Measurements from ENCODE around the gene SF3A2. TPM values are rescaled to one million over a fixed set of nuclear protein-coding genes. Genes with fewer than 3 reads are reported as not detected.

SF3A2 gene
- total RNA-seq, 1 donor from 2014 or later: 30.0 TPM

DNA sequence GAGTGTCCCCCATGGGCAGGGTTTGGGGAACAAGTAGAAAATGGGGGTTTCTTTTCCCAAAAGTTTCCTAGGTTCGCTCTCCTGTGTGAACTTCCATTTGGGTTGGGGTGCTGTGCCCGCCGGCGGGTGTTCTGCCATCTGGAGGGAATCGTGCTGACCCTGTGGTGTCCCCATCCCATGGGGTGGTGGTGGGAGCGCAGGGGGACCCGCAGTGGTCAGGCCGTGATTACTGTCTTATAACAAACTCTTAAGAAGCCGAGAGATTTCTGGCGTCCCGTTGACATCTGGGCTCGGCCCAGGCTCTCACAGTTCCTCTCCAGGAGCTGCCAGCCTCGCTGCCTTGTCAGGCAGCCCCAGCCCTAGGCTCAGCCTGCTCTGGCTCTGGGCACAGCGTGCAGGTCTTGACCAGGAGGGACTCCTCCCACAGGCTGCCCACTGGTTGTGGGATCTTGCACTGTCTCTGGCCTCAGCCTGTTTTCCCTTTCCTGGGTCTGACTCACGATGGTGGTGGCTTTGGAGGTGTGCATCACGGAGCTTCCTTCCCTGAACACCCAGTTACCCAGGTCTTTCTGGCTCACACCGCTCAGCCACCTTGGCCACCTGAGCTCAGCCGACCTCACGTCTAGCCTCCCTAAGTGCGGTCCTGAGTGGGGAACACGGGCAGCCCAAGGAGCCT lies 35.0 kb upstream of the SF3A2 start:
- DNase-seq (no peak), ATAC-seq (ENCODE audit: poor library complexity) (no peak)
- intact Hi-C loops (cut with DNase I): no loop called here

DNA sequence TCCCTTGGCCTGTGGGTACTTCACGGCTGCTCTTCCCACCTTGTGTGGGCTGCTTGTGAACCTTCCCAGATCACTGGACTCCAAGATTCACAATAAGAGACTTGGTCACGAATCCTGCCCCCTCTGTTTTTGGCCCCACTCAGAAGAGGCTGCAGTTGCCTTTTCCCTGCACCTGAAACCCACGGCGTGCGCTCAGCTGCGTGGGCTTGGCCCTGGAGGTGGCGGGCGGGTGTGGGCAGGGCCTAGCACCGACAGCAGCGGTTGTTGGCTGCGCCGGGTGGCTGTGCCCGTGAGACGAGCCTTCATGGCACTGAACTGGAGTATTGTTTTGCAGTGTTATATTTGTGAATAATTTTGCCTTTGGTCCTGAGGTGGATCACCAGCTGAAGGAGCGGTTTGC lies 34.3 kb upstream of the SF3A2 start:
- DNase-seq (no peak), ATAC-seq (ENCODE audit: poor library complexity) (no peak)
- intact Hi-C loops (cut with DNase I): no loop called here

GRCh38 chr19:2207008-2207407 lies 29.6 kb upstream of the SF3A2 start:
- no peak for ATAC-seq (ENCODE audit: poor library complexity)
- intact Hi-C loops (cut with DNase I): no loop called here

GRCh38 chr19:2207991-2208860 lies 28.4 kb upstream of the SF3A2 start:
- ATAC-seq (ENCODE audit: poor library complexity): peak; percentile 55
- DNase-seq: peak; percentile 84
- intact Hi-C loops (cut with DNase I): no loop called here

More at GRCh38 chr19:2207008-2207407, 29.6 kb upstream of the SF3A2 start:
- DNase-seq: no peak

DNA sequence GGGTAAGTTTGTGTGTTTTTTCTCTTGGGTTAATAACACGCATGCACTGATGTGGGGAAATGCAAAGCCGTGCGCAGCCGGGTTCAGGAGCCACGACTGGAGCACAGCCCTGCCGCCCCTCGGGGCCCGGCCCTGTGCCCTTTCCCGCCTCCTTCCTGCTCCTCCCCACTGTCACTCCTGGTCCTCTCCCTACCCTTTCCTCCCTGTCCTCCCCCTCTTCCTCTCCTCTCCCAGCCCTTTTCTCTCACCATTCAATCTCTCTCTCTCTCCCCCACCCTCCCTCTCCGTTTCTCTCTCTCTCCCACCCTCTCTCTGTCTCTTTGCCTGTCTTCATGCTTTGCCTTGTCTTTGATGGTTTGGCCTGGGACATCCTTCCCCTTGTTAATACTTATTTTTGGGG lies 27.6 kb upstream of the SF3A2 start:
- ATAC-seq (ENCODE audit: poor library complexity) (no peak), DNase-seq (peak; percentile 58)
- intact Hi-C loops (cut with DNase I): no loop called here

DNA sequence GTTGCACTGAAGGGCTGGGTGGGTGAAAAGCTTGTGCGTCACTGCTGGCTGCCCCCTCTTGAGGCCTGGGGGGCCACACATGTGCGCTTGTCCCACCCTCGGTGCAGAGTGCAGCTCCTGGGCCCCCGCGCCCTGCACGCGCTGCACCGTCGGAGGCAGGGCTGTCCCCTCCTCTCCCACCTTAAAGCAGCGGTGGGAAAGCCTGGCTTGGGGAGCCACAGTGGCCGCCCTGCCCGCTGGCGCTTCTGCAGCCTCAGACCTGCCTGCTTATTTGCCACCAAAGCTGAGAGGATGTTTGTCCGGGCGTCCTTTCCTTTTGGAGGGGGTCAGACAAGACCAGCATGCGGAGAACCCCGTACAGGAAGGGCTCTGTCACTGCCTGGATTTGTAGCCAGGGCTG lies 27.2 kb upstream of the SF3A2 start:
- no peak for ATAC-seq (ENCODE audit: poor library complexity)
- no peak for DNase-seq
- intact Hi-C loops (cut with DNase I): no loop called here

DNA sequence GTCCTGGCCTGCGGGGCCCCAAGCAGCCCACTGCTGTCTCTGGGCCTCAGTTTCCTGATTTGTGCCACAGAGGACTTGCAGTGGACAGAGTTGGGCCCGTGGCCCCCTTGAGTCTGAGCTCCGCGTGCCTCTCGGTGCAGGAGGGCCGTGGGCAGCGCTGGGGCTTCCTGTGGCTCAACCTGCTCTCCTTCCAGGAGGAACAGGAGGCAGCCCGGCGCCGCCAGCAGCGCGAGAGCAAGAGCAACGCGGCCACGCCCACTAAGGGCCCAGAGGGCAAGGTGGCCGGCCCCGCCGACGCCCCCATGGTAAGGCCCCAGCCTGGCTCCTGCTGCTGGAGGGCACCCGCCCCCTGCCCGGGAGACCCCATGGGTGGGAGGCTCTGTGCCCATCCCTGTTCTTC lies 26.4 kb upstream of the SF3A2 start:
- no peak for DNase-seq
- ATAC-seq (ENCODE audit: poor library complexity): no peak
- intact Hi-C loops (cut with DNase I): no loop called here

GRCh38 chr19:2210987-2211740 lies 25.5 kb upstream of the SF3A2 start:
- intact Hi-C loops (cut with DNase I): no loop called here
- no peak for ATAC-seq (ENCODE audit: poor library complexity)
- DNase-seq: no peak

DNA sequence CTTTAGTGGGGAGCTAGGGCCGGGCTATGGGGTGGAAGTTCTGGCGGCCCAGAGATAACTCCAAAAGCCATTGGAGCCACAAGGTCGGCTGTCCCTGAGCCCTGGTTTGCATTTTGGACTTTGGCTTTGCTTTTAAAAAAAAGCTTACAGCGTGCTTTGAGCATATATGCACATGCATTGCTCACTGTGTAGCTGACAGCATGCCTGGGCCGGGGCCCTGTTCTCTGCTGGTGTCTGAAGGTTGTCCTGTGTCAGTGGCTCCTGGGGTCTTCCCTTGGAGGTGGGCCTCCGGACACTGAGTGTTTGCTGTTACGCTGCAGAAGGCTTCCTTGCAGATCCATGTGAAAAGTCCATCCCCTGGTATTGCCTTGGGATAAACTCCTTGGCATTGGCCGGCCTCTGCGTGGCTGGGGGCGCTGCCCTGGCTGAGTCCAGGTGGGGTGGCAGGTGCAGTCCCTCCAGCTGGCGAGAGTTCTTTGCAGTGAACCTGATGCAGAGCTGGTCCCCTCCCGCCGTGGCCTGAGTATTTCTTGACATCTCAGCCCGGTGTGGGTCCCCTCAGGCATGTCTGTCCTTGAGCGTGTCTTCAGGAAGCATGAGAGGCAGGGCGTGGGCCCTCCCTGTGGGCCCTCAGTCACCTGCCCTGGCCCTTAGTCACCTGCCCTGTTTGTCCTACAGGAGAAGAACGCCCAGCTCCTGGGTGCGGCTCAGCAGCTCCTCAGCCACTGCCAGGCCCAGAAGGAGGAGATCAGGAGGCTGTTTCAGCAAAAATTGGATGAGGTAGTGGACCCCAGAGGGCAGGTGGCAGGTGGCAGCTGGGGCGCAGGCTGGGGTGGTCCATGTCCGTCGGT lies 23.5 kb upstream of the SF3A2 start:
- no peak for DNase-seq
- intact Hi-C loops (cut with DNase I): no loop called here
- ATAC-seq (ENCODE audit: poor library complexity): no peak

DNA sequence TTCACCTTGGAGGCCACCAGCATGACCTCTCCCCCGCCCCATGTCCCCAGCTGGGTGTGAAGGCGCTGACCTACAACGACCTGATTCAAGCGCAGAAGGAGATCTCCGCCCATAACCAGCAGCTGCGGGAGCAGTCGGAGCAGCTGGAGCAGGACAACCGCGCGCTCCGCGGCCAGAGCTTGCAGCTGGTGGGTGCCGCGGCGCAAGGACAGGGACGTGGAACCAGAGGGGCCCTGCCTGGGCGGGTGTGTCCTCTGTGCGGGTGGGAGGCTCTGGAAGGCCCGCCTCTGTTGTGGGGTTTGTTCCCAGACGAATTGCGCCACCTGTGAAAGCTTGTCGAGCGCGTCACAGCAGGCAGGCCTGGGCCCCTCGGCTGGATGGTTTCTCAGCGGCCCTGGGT lies 22.8 kb upstream of the SF3A2 start:
- intact Hi-C loops (cut with DNase I): no loop called here
- ATAC-seq (ENCODE audit: poor library complexity) (peak; percentile 59), DNase-seq (no peak)

- intact Hi-C loops (cut with DNase I): no loop called here
- no peak for DNase-seq
- no peak for ATAC-seq (ENCODE audit: poor library complexity)
Observed at GRCh38 chr19:2214251-2214650, 22.4 kb upstream of the SF3A2 start.

DNA sequence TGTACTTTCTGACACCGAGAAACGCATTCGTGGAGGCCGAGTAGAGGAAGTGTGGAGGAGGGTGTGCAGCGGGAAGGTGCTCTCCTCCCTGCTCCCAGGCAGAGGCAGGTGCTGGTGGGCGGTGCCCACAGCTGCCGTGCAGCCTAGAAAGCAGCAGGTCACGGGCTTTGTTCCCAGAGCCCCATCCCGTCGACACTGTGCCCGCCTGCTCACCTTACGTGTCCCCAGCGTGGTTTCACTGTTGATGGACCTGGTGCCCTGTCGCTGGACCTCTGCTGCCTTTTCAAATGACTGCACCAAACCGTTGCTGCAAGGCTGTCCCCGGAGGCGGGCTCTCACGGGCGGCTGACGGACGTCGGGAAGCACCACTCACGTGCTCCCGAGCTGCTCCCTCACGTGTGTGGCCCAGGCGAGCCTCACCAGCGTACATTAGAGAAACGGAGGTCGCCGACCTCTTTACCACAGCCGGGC lies 21.3 kb upstream of the SF3A2 start:
- ATAC-seq (ENCODE audit: poor library complexity): no peak
- DNase-seq: no peak

GRCh38 chr19:2216361-2217225 lies 20.0 kb upstream of the SF3A2 start:
- ATAC-seq (ENCODE audit: poor library complexity) (no peak), DNase-seq (no peak)
- intact Hi-C loops (cut with DNase I): no loop called here

More for the DNA sequence above, 21.3 kb upstream of the SF3A2 start:
- intact Hi-C loops (cut with DNase I): no loop called here

- DNase-seq: no peak
- ATAC-seq (ENCODE audit: poor library complexity): no peak
- intact Hi-C loops (cut with DNase I): no loop called here
Observed at GRCh38 chr19:2217591-2217990, 19.0 kb upstream of the SF3A2 start.

DNA sequence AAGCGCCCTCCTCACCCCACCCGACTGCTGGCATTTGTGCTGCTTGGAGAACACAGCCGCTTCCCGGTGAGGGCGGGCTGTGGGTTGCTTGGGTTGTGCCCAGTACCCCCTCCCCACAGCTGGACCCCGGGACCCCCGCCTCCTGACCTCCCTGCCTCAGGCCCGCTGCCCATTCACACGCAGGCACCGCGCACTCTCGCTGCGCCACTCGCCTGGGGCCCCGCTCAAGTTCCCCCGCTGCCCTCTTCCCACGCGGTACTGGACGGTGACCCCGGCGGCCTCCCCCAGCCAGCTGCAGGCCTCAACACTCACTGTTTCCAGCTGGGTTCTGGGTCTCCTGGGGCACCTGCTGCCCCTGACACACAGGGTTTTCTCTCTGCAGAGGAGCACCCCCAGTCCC lies 16.9 kb upstream of the SF3A2 start:
- intact Hi-C loops (cut with DNase I): no loop called here
- no peak for DNase-seq
- ATAC-seq (ENCODE audit: poor library complexity): no peak

GRCh38 chr19:2221250-2221831 lies 15.3 kb upstream of the SF3A2 start:
- intact Hi-C loops (cut with DNase I): no loop called here
- ATAC-seq (ENCODE audit: poor library complexity) (peak; percentile 39), DNase-seq (no peak)

GRCh38 chr19:2221918-2222317 lies 14.7 kb upstream of the SF3A2 start:
- ATAC-seq (ENCODE audit: poor library complexity) (no peak), DNase-seq (no peak)
- intact Hi-C loops (cut with DNase I): no loop called here
